Activated CD8-positive, alpha-beta memory T cell treated with anti-CD3 and anti-CD28 coated beads, Interleukin-2, amount 10 ng/mL, durations not matched to agents 7 days and 5 days (primary cell): ENCODE data around the gene ZG16. TPM values are rescaled to one million over a fixed set of nuclear protein-coding genes. Genes with fewer than 3 reads are reported as not detected.
"Not testable (repeated sequence)": the region's sequence is repeated elsewhere in the genome, so short reads cannot be mapped to it uniquely, and the experiment has no call there.

Experiments
- ATAC-seq: fragments of 150-1000 bp; cut with Tn5 transposase; one replicate; pipeline ENCODE4 v1.10.0; 2021; ENCODE audit warnings: moderate library complexity
- CTCF ChIA-PET: fragments of 350-600 bp; sonication (Branson Sonifier 250); formaldehyde crosslinking; loops from one replicate; lab custom pipeline; 2021; ENCODE audit warnings: antibody characterized with exemption; lab: Charles Lee
- DNase-seq: peaks from one replicate; pipeline ENCODE4 v3.0.0-alpha.2; 2020
- H3K27ac Mint-ChIP-seq: one replicate; pipeline ENCODE4 v1.8.0; 2021; ENCODE audit warnings: mild to moderate bottlenecking, mixed read lengths
- H3K27me3 Mint-ChIP-seq: one replicate; pipeline ENCODE4 v1.8.0; 2021; ENCODE audit warnings: mixed read lengths
- H3K36me3 Mint-ChIP-seq: one replicate; pipeline ENCODE4 v1.8.0; 2021; ENCODE audit warnings: mild to moderate bottlenecking, mixed read lengths
- H3K4me1 Mint-ChIP-seq: one replicate; pipeline ENCODE4 v1.8.0; 2021; ENCODE audit warnings: mixed read lengths
- H3K4me3 Mint-ChIP-seq: one replicate; pipeline ENCODE4 v1.8.0; 2021; ENCODE audit warnings: mild to moderate bottlenecking, moderate library complexity, mixed read lengths
- H3K9me3 Mint-ChIP-seq: one replicate; pipeline ENCODE4 v1.8.0; 2022; ENCODE audit warnings: low read depth, mixed read lengths
- total RNA-seq, 2 experiments: library from RNA; stranded (reverse); gene quantifications; one replicate each; pipeline ENCODE4 v1.2.3, GENCODE V29; 2021

ZG16 gene
- total RNA-seq, 2 experiments from 2014 or later: not detected

GRCh38 chr16:29757950-29758466 lies 20.0 kb upstream of the ZG16 start:
- no peak overlapping the region for H3K27ac Mint-ChIP-seq
- no peaks in the 10 kb centered on the region for H3K36me3 Mint-ChIP-seq
- ATAC-seq (no peak), DNase-seq (no peak)
- H3K4me3 Mint-ChIP-seq: no peak overlapping the region
- CTCF ChIA-PET: interaction anchor here (1.6 to 5.6 kb wide), 2 partner anchors 27 to 32 kb away, joined by 4 to 24 read pairs; partner anchors contain the start of gene KIF22
- peaks cover 2% of the 10 kb centered on the region for H3K27me3 Mint-ChIP-seq
- peaks cover 14% of the 10 kb centered on the region for H3K4me1 Mint-ChIP-seq
- no peaks in the 10 kb centered on the region for H3K9me3 Mint-ChIP-seq

- CTCF ChIA-PET: no interaction called here
- peaks cover 5% of the 10 kb centered on the region for H3K27me3 Mint-ChIP-seq
- ATAC-seq (no peak), DNase-seq (no peak)
- no peaks in the 10 kb centered on the region for H3K9me3 Mint-ChIP-seq
- peaks cover 2% of the 10 kb centered on the region for H3K4me1 Mint-ChIP-seq
- no peak overlapping the region for H3K4me3 Mint-ChIP-seq
- H3K36me3 Mint-ChIP-seq: no peaks in the 10 kb centered on the region
- no peak overlapping the region for H3K27ac Mint-ChIP-seq
These were observed 17.3 kb upstream of the ZG16 start for GRCh38 chr16:29760567-29761279.

DNA sequence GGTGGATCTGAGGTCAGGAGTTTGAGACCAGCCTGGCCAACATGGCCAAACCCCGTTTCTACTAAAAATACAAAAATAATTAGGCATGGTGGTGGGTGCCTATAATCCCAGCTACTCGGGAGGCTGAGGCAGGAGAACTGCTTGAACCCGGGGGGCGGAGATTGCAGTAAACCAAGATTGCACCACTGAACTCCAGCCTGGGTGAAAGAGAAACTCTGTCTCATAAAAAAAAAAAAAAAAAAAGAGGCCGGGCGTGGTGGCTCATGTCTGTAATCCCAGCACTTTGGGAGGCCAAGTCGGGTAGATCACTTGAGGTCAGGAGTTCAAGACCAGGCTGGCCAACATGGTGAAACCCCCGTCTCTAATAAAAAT lies 16.8 kb upstream of the ZG16 start:
- H3K4me3 Mint-ChIP-seq, CTCF ChIA-PET, H3K9me3 Mint-ChIP-seq, DNase-seq, H3K27ac Mint-ChIP-seq, H3K27me3 Mint-ChIP-seq, H3K4me1 Mint-ChIP-seq, ATAC-seq, H3K36me3 Mint-ChIP-seq: not testable (repeated sequence)

GRCh38 chr16:29761882-29762281 lies 16.2 kb upstream of the ZG16 start:
- peaks cover 5% of the 10 kb centered on the region for H3K27me3 Mint-ChIP-seq
- CTCF ChIA-PET: no interaction called here
- no peak overlapping the region for H3K4me3 Mint-ChIP-seq
- H3K27ac Mint-ChIP-seq: no peak overlapping the region
- H3K36me3 Mint-ChIP-seq: no peaks in the 10 kb centered on the region
- ATAC-seq (no peak), DNase-seq (no peak)
- H3K9me3 Mint-ChIP-seq: no peaks in the 10 kb centered on the region
- H3K4me1 Mint-ChIP-seq: no peaks in the 10 kb centered on the region

DNA sequence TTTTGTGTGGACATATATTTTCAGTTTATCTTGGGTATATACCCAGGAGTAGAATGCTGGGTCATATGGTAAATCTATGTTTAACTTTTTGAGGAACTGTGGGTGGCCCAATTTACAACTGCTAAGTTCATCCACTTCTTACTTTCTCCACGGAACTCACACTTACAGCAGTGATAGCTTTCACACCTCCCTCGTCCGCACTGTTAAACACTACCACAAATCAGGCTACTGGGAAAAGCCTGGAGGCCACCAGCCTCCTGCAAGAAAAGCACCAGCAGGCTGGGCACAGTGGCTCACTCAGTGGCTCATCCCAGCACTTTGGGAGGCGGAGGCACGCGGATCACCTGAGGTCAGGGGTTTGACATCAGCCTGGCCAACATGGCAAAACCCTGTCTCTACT lies 14.7 kb upstream of the ZG16 start:
- no peaks in the 10 kb centered on the region for H3K4me1 Mint-ChIP-seq
- H3K27ac Mint-ChIP-seq: no peak overlapping the region
- H3K9me3 Mint-ChIP-seq: no peaks in the 10 kb centered on the region
- no peak for DNase-seq
- H3K36me3 Mint-ChIP-seq: no peaks in the 10 kb centered on the region
- H3K4me3 Mint-ChIP-seq: no peak overlapping the region
- peaks cover 5% of the 10 kb centered on the region for H3K27me3 Mint-ChIP-seq
- ATAC-seq: no peak
- CTCF ChIA-PET: no interaction called here

- DNase-seq: no peak
- Mint-ChIP-seq H3K36me3 (no peaks in the 10 kb centered on the region), H3K27me3 (peaks cover 5% of the 10 kb centered on the region), H3K4me1 (no peaks in the 10 kb centered on the region), H3K4me3 (no peak overlapping the region), H3K27ac (no peak overlapping the region), H3K9me3 (no peaks in the 10 kb centered on the region)
- ATAC-seq: no peak
- CTCF ChIA-PET: interaction anchor here (2.5 kb wide), 1 partner anchor 19 kb away, joined by 7 read pairs; no protein-coding TSS in a partner anchor
These were observed 12.7 kb upstream of the ZG16 start for GRCh38 chr16:29765167-29766032.

DNA sequence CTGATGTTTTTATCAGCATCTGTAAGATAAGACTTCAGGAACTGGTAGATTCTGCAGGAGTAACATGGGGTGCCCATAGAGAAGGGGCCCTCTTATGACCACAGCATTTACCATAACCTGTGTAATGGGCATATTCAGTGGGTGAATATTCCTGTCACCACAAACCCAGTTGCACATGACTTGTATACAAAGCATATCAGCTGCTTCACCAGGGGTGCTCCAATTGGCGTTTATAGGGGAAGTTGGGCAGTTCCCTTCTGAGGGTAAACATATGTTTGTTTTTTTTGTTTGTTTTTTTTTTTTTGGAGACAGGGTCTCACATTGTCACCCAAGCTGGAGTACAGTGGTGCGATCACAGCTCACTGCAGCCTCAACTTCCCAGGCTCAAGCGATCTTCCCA lies 11.5 kb upstream of the ZG16 start:
- CTCF ChIA-PET: interaction anchor here (2.5 kb wide), 1 partner anchor 18 kb away, joined by 7 read pairs; no protein-coding TSS in a partner anchor
- Mint-ChIP-seq H3K36me3 (no peaks in the 10 kb centered on the region), H3K9me3 (no peaks in the 10 kb centered on the region), H3K27ac (no peak overlapping the region), H3K27me3 (peaks cover 5% of the 10 kb centered on the region), H3K4me1 (no peaks in the 10 kb centered on the region), H3K4me3 (no peak overlapping the region)
- ATAC-seq: no peak
- no peak for DNase-seq

DNA sequence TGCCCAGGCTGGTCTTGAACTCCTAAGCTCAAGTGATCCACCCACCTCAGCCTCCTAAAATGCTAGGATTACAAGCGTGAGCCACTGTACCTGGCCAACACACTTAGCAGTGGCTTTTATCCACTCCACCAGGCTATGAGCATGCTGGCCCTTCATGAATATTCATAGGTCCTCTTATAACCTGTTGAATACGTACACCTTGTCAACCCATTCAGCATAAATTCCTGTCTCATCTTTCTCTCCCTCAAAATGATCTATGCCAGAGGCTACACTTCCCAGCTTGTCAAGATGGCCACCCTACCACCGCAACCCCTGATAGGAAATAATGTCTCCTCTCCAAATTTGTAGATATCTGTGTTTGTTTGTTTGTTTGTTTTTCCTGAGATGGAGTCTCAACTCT lies 11.0 kb upstream of the ZG16 start:
- DNase-seq (no peak), ATAC-seq (no peak)
- H3K27ac Mint-ChIP-seq: no peak overlapping the region
- CTCF ChIA-PET: interaction anchor here (2.5 kb wide), 1 partner anchor 17 kb away, joined by 7 read pairs; no protein-coding TSS in a partner anchor
- H3K9me3 Mint-ChIP-seq: no peaks in the 10 kb centered on the region
- H3K4me1 Mint-ChIP-seq: no peaks in the 10 kb centered on the region
- H3K27me3 Mint-ChIP-seq: peaks cover 5% of the 10 kb centered on the region
- H3K36me3 Mint-ChIP-seq: no peaks in the 10 kb centered on the region
- H3K4me3 Mint-ChIP-seq: no peak overlapping the region

- Mint-ChIP-seq H3K27ac (no peak overlapping the region), H3K36me3 (no peaks in the 10 kb centered on the region), H3K4me3 (no peak overlapping the region), H3K9me3 (no peaks in the 10 kb centered on the region), H3K27me3 (peaks cover 2% of the 10 kb centered on the region), H3K4me1 (peaks cover 2% of the 10 kb centered on the region)
- ATAC-seq: no peak
- no peak for DNase-seq
- CTCF ChIA-PET: interaction anchor here (0.8 to 1.8 kb wide), 5 partner anchors 15 to 46 kb away, joined by 3 to 5 read pairs (median 3); partner anchors contain the start of gene PAGR1
These were observed 8.5 kb upstream of the ZG16 start for GRCh38 chr16:29769507-29769906.

DNA sequence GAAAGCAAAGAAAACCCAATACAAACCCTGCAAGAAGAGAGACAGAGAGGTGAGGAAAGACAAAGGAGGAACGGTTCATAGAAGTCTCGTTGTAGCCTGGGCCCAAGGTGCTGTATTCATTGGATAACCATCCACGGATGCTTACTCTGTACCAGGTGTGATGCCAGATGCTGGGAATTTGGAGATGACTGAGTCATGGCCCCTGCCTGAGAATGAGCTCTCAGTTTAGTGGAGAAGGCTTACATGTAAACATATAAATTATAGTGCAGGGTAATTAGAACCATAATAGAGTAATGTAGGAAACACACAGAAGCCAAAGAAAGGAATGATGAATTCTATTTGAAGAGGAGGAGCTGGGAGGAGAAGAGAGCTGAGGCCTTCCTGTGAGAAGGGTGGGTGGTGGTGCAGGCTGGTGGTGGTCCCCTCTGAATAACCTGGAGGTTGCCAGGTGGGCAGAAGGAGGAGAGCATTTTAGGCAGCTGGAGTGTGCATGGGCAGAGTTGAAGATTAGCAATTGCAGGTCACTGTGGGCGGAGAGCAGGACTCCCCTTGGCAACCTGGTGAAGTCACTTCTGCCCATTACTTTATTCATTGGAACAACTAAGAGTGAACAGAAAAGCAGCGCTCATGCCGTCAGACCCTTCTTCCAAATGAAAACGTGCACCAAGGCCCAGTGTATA lies 7.7 kb upstream of the ZG16 start:
- H3K36me3 Mint-ChIP-seq: no peaks in the 10 kb centered on the region
- DNase-seq (no peak), ATAC-seq (no peak)
- H3K27ac Mint-ChIP-seq: no peak overlapping the region
- H3K4me1 Mint-ChIP-seq: peaks cover 2% of the 10 kb centered on the region
- H3K9me3 Mint-ChIP-seq: no peaks in the 10 kb centered on the region
- no peak overlapping the region for H3K4me3 Mint-ChIP-seq
- CTCF ChIA-PET: interaction anchor here (0.8 to 1.7 kb wide), 4 partner anchors 14 to 79 kb away, joined by 3 to 4 read pairs (median 3); no protein-coding TSS in a partner anchor
- peaks cover 2% of the 10 kb centered on the region for H3K27me3 Mint-ChIP-seq

DNA sequence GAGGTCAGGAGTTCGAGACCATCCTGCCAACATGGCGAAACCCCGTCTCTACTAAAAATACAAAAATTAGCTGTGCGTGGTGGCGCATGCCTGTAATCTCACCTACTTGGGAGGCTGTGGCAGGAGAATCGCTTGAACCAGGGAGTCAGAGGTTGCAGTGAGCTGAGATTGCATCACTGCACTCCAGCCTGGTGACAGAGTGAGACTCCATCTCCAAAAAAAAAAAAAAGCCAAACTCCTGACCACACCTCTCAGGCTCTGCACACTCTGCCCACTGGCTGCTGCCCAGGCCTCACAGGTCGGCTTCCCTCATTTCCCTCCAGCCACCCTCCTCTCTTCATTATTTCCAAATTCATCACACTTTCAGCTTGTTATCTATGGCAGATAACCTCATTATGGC lies 5.7 kb upstream of the ZG16 start:
- H3K9me3 Mint-ChIP-seq, H3K27me3 Mint-ChIP-seq, H3K36me3 Mint-ChIP-seq, ATAC-seq, DNase-seq, H3K4me1 Mint-ChIP-seq, H3K27ac Mint-ChIP-seq, H3K4me3 Mint-ChIP-seq: not testable (repeated sequence)
- CTCF ChIA-PET: interaction anchor here (1.4 kb wide), 1 partner anchor 13 kb away, joined by 3 read pairs; no protein-coding TSS in a partner anchor

DNA sequence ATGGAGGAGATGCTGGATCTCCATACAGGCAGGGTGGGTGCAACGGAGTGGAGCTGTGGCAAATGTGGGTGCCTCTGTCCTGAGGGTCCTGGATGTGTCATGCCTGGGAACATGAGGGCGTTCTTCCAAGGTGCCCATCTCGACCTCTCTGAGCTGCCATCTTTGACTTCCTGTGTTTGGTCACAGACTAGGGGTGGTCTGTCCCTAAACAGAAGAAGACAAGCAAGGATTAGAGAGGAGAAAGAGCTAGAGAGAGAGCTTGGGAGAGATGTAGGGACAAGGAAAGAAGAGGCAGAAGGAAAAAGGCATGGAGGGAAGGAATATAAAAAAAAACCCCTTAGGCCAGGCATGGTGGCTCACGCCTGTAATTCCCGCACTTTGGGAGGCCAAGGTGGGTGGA lies 3.3 kb upstream of the ZG16 start:
- peaks cover 2% of the 10 kb centered on the region for H3K4me1 Mint-ChIP-seq
- H3K27ac Mint-ChIP-seq: no peak overlapping the region
- DNase-seq: no peak
- no peak for ATAC-seq
- H3K36me3 Mint-ChIP-seq: no peaks in the 10 kb centered on the region
- no peak overlapping the region for H3K4me3 Mint-ChIP-seq
- peaks cover 6% of the 10 kb centered on the region for H3K27me3 Mint-ChIP-seq
- no peaks in the 10 kb centered on the region for H3K9me3 Mint-ChIP-seq
- CTCF ChIA-PET: interaction anchor here (0.6 to 2.1 kb wide), 7 partner anchors 10 to 1168 kb away, joined by 3 to 15 read pairs (median 3); partner anchors contain the start of gene KIF22
